K562 (cell line): ENCODE data around the gene GDAP1L1. TPM values are rescaled to one million over a fixed set of nuclear protein-coding genes. Genes with fewer than 3 reads are reported as not detected.
A peak's percentile ranks its signal among the peaks of the same experiment; 100 is the strongest.

Experiments
- ATF7 ChIP-seq: fragments of 450-650 bp; IDR thresholded peaks from 2 replicates; pipeline ENCODE4 v1.7.1; 2014; ENCODE audit warnings: mild to moderate bottlenecking, moderate library complexity
- CBFB ChIP-seq: sonication (generic); formaldehyde crosslinking; IDR thresholded peaks from 2 replicates; pipeline ENCODE4 v1.4.0; 2020; ENCODE audit warnings: mild to moderate bottlenecking, missing genetic modification reagents
- CXXC5 ChIP-seq: fragments of 250-450 bp; sonication (Bioruptor Pico); IDR thresholded peaks from 2 replicates; pipeline ENCODE4 v1.8.0; 2022; ENCODE audit warnings: inconsistent platforms, mild to moderate bottlenecking, moderate library complexity
- DACH1 ChIP-seq: fragments of 450-650 bp; IDR thresholded peaks from 2 replicates; pipeline ENCODE4 v1.6.1; 2018; ENCODE audit not compliant: partially characterized antibody
- EP400 ChIP-seq: fragments of 450-650 bp; IDR thresholded peaks from 2 replicates; pipeline ENCODE4 v1.6.1; 2017; ENCODE audit warnings: antibody characterized with exemption, mild to moderate bottlenecking, moderate library complexity
- FOXK2 ChIP-seq, 2 experiments: fragments of 450-650 bp; IDR thresholded peaks in 1 of 2; conservative IDR thresholded peaks in 1 of 2; 2 replicates each; pipeline ENCODE4 v1.6.1; 2016; ENCODE audit warnings: low read depth in 2 of 2, mild to moderate bottlenecking in 1 of 2
- HINFP ChIP-seq: fragments of 450-650 bp; conservative IDR thresholded peaks from 2 replicates; pipeline ENCODE4 v1.6.1; 2016; ENCODE audit warnings: missing genetic modification characterization, low read depth, mild to moderate bottlenecking, control low read depth, missing compliant biosample characterization
- HMBOX1 ChIP-seq: sonication (generic); IDR thresholded peaks from 2 replicates; pipeline ENCODE4 v1.6.1; 2016
- JUND ChIP-seq, 2 experiments: IDR thresholded peaks; 2 replicates in 1 of 2; 3 replicates in 1 of 2; pipeline ENCODE4 v1.6.1; 2011; ENCODE audit warnings: borderline replicate concordance in 2 of 2, low read depth in 2 of 2, low read length in 2 of 2, improper control_type of control experiment in 1 of 2, missing biosample characterization in 1 of 2, missing genetic modification characterization in 1 of 2, missing genetic modification reagents in 1 of 2
- MAFF ChIP-seq: IDR thresholded peaks from 2 replicates; pipeline ENCODE4 v1.6.1; 2012; ENCODE audit warnings: low read length, improper control_type of control experiment
- MAFG ChIP-seq: fragments of 450-650 bp; conservative IDR thresholded peaks from 2 replicates; pipeline ENCODE4 v1.6.1; 2016; ENCODE audit warnings: missing genetic modification characterization, missing compliant biosample characterization
- MAFK ChIP-seq: IDR thresholded peaks from 2 replicates; pipeline ENCODE4 v1.6.1; 2011; ENCODE audit warnings: low read length, improper control_type of control experiment
- NFE2 ChIP-seq: IDR thresholded peaks from 2 replicates; pipeline ENCODE4 v1.6.1; 2014; ENCODE audit warnings: antibody characterized with exemption, low read depth
- PKNOX1 ChIP-seq: fragments of 450-650 bp; IDR thresholded peaks from 2 replicates; pipeline ENCODE4 v1.6.1; 2016
- POLR2H ChIP-seq: IDR thresholded peaks from 2 replicates; pipeline ENCODE4 v1.6.1; 2016; ENCODE audit warnings: missing genetic modification characterization, low read depth, mild to moderate bottlenecking, control low read depth, missing compliant biosample characterization, moderate library complexity
- POU5F1 ChIP-seq: fragments of 150-350 bp; IDR thresholded peaks from 2 replicates; pipeline ENCODE4 v1.6.1; 2014; ENCODE audit warnings: borderline replicate concordance, low read length, low read depth, mild to moderate bottlenecking; ENCODE audit not compliant: partially characterized antibody
- TAF9B ChIP-seq: fragments of 450-650 bp; IDR thresholded peaks from 2 replicates; pipeline ENCODE4 v1.6.1; 2018; ENCODE audit warnings: mild to moderate bottlenecking; ENCODE audit not compliant: partially characterized antibody
- TFE3 ChIP-seq: fragments of 450-650 bp; formaldehyde crosslinking; IDR thresholded peaks from 2 replicates; pipeline ENCODE4 v1.4.0; 2020; ENCODE audit warnings: mild to moderate bottlenecking, mixed read lengths
- TRIM24 ChIP-seq, 2 experiments: fragments of 450-650 bp; IDR thresholded peaks; 2 replicates each; pipeline ENCODE4 v1.6.1; 2016
- ZNF24 ChIP-seq: fragments of 450-650 bp; IDR thresholded peaks from 2 replicates; pipeline ENCODE4 v1.6.1; 2016
- polyA plus RNA-seq, 8 experiments: library from polyadenylated mRNA; depleted of rRNA in 4 of 8; stranded (reverse) in 5 of 8; unstranded in 3 of 8; fragments of >200 nt; fragmentation: Nextera tagmentation in 2 of 8; fragmentation: Illumina TruSeq in 1 of 8; extraction: Ambion mirVana in 2 of 8; extraction: Trizol in 1 of 8; gene quantifications; 2 replicates each; pipeline versions ENCODE4 v1.2.1 to v1.2.3, GENCODE V29; 2011 to 2014; ENCODE audit warnings: inconsistent platforms in 1 of 8, missing spikeins in 1 of 8
- total RNA-seq, 7 experiments: library from RNA; depleted of rRNA in 6 of 7; stranded (reverse); fragments of >200 nt in 6 of 7; fragmentation: Illumina TruSeq in 2 of 7; extraction: Trizol in 2 of 7; gene quantifications; 2 replicates each; pipeline versions ENCODE4 v1.2.1 to v1.2.3, GENCODE V29; 2011 to 2021; ENCODE audit warnings: low replicate concordance in 1 of 7
- TF ChIP-seq, protein P1 (sequence below), 2 experiments: fragments of 450-650 bp; conservative IDR thresholded peaks; 2 replicates each; pipeline ENCODE4 v1.6.1; 2017; ENCODE audit warnings: mild to moderate bottlenecking in 2 of 2, moderate library complexity in 2 of 2

The GDAP1L1 gene
- total and polyA plus RNA-seq, 9 of the 15 experiments (the other 6 are each of a cell fraction or from before 2014, with no cell fraction given), result 0.06 to 0.40 (median 0.19) TPM; not detected in 5

GRCh38 chr20:44204156-44204831 is 42.8 kb upstream of the GDAP1L1 start (continued):
- TF ChIP-seq POLR2H (tag) (0 out of 2 replicates have a peak, but pooled peaks have one; percentile 27), CXXC5 (no peak), TAF9B (peak; percentile 24), FOXK2 (conservative IDR thresholded peaks at IDR 0.05 in 1 of 2, IDR thresholded peaks at IDR 0.05 in 1 of 2; ENCODE audit: low read depth in 2 of 2) (0 out of 4 replicates have a peak, but pooled peaks of 1 of the 2 experiments have one; percentile 22), EP400 (peak; percentile 28; the same call in 1 of the 2 replicates), MAFF (peak; percentile 93), TFE3 (CRISPR knock-in tag) (no peak), MAFG (peak; percentile 98), HMBOX1 (peak; percentile 70), JUND (IDR thresholded peaks at IDR 0.05; ENCODE audit: borderline replicate concordance, low read depth, low read length) (peak; percentile 93), JUND (tag; IDR thresholded peaks at IDR 0.05; ENCODE audit: borderline replicate concordance, low read depth, low read length) (peak; percentile 95), CBFB (CRISPR knock-in tag) (no peak), DACH1 (peak; percentile 46), TRIM24 (IDR thresholded peaks at IDR 0.05) (peak in 1 of 2 experiments; percentile 45; a peak in 1 of 4 replicates), PKNOX1 (0 out of 2 replicates have a peak, but pooled peaks have one; percentile 4), NFE2 (peak; percentile 92), ZNF24 (peak; percentile 52; the same call in 1 of the 2 replicates), ATF7 (0 out of 2 replicates have a peak, but pooled peaks have one; percentile 32), POU5F1 (no peak), HINFP (tag) (no peak), MAFK (peak; percentile 92)
- TF ChIP-seq, protein P1, sequence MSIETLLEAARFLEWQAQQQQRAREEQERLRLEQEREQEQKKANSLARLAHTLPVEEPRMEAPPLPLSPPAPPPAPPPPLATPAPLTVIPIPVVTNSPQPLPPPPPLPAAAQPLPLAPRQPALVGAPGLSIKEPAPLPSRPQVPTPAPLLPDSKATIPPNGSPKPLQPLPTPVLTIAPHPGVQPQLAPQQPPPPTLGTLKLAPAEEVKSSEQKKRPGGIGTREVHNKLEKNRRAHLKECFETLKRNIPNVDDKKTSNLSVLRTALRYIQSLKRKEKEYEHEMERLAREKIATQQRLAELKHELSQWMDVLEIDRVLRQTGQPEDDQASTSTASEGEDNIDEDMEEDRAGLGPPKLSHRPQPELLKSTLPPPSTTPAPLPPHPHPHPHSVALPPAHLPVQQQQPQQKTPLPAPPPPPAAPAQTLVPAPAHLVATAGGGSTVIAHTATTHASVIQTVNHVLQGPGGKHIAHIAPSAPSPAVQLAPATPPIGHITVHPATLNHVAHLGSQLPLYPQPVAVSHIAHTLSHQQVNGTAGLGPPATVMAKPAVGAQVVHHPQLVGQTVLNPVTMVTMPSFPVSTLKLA (conservative IDR thresholded peaks at IDR 0.05), result peak; percentile 26 to 33; a peak in 1 of 4 replicates
